Activated B cell treated with CpG ODN at 0.5 μM for 24 hours (primary cell): ENCODE measurements around the gene ZSCAN20. TPM values are rescaled to one million over a fixed set of nuclear protein-coding genes. Genes with fewer than 3 reads are reported as not detected.

Source experiments
- ATAC-seq: fragments of 200-7000 bp; cut with Tn5 transposase; one replicate; pipeline ENCODE4 v1.10.0; 2021; ENCODE audit warnings: low read depth, mild to moderate bottlenecking, moderate library complexity
- CTCF ChIA-PET: fragments of 350-600 bp; sonication (Branson Sonifier 250); formaldehyde crosslinking; loops from one replicate; lab custom pipeline; 2021; ENCODE audit warnings: antibody characterized with exemption; lab: Charles Lee
- POLR2A ChIA-PET: fragments of 350-600 bp; sonication (Branson Sonifier 250); formaldehyde crosslinking; loops from one replicate; lab custom pipeline; 2021; ENCODE audit warnings: antibody characterized with exemption; lab: Charles Lee
- DNase-seq: peaks from one replicate; pipeline ENCODE4 v3.0.0; 2022
- H3K27ac Mint-ChIP-seq: one replicate; pipeline ENCODE4 v1.8.0; 2020; ENCODE audit warnings: mixed read lengths
- H3K27me3 Mint-ChIP-seq: one replicate; pipeline ENCODE4 v1.8.0; 2021; ENCODE audit warnings: mixed read lengths
- H3K36me3 Mint-ChIP-seq: one replicate; pipeline ENCODE4 v1.8.0; 2021; ENCODE audit warnings: low read depth, mixed read lengths
- H3K4me1 Mint-ChIP-seq: one replicate; pipeline ENCODE4 v1.8.0; 2021; ENCODE audit warnings: mixed read lengths
- H3K4me3 Mint-ChIP-seq: one replicate; pipeline ENCODE4 v1.8.0; 2020; ENCODE audit warnings: mild to moderate bottlenecking, mixed read lengths
- H3K9me3 Mint-ChIP-seq: one replicate; pipeline ENCODE4 v1.8.0; 2020; ENCODE audit warnings: mixed read lengths
- CTCF ChIP-seq: fragments of 200-600 bp; IDR thresholded peaks from one replicate; pipeline ENCODE4 v1.8.0; 2022; ENCODE audit warnings: antibody characterized with exemption, mild to moderate bottlenecking
- intact Hi-C: fragments of 100-400 bp; cut with micrococcal nuclease; formaldehyde crosslinking; loops from one replicate; pipeline ENCODE4 v1.15.1; 2024
- total RNA-seq: library from RNA; stranded (reverse); gene quantifications from 2 replicates; pipeline ENCODE4 v1.2.3, GENCODE V29; 2022

ZSCAN20 gene
- total RNA-seq, 1 donor from 2014 or later: 3.6 TPM

GRCh38 chr1:33455539-33456501 is 16.6 kb upstream of the ZSCAN20 start:
- intact Hi-C loops: loop anchor here (5.0 kb wide), 1 partner anchor 89 kb away; no protein-coding TSS in a partner anchor
- CTCF ChIA-PET: interaction anchor here (1.0 to 2.4 kb wide), 5 partner anchors 11 to 162 kb away, joined by 3 to 6 read pairs (median 3); no protein-coding TSS in a partner anchor
- POLR2A ChIA-PET: no interaction called here
- ATAC-seq: peak; percentile 88
- Mint-ChIP-seq H3K36me3 (no peaks in the 10 kb centered on the region), H3K9me3 (no peaks in the 10 kb centered on the region), H3K27me3 (no peaks in the 10 kb centered on the region), H3K27ac (no peak overlapping the region), H3K4me1 (peaks cover 27% of the 10 kb centered on the region), H3K4me3 (no peak overlapping the region)
- no peak for TF ChIP-seq CTCF
- DNase-seq: no peak

- ChIA-PET CTCF (interaction anchor here (1.0 to 2.4 kb wide), 3 partner anchors 11 to 161 kb away, joined by 3 to 6 read pairs (median 5); no protein-coding TSS in a partner anchor), POLR2A (no interaction called here)
- Mint-ChIP-seq H3K9me3 (no peaks in the 10 kb centered on the region), H3K27ac (no peak overlapping the region), H3K4me3 (no peak overlapping the region), H3K36me3 (no peaks in the 10 kb centered on the region), H3K4me1 (peaks cover 34% of the 10 kb centered on the region), H3K27me3 (no peaks in the 10 kb centered on the region)
- TF ChIP-seq CTCF: no peak
- no peak for ATAC-seq
- intact Hi-C loops: loop anchor here (5.0 kb wide), 1 partner anchor 89 kb away; no protein-coding TSS in a partner anchor
- DNase-seq: no peak
Observed at GRCh38 chr1:33456502-33456886, 16.0 kb upstream of the ZSCAN20 start.

GRCh38 chr1:33459691-33460090 is 12.8 kb upstream of the ZSCAN20 start:
- intact Hi-C loops: loop anchor here (2.0 to 5.0 kb wide), 2 partner anchors 29 to 92 kb away; partner anchors contain the start of gene PHC2
- ChIA-PET POLR2A (no interaction called here), CTCF (interaction anchor here (1.2 to 2.5 kb wide), 3 partner anchors 10 to 164 kb away, joined by 5 to 10 read pairs (median 7); no protein-coding TSS in a partner anchor)
- Mint-ChIP-seq H3K4me1 (peaks cover 56% of the 10 kb centered on the region), H3K36me3 (no peaks in the 10 kb centered on the region), H3K4me3 (peak overlapping the region; percentile 19), H3K27ac (peak overlapping the region; percentile 75), H3K27me3 (no peaks in the 10 kb centered on the region), H3K9me3 (no peaks in the 10 kb centered on the region)
- no peak for TF ChIP-seq CTCF
- ATAC-seq: no peak
- DNase-seq: no peak

GRCh38 chr1:33460144-33460543 is 12.3 kb upstream of the ZSCAN20 start:
- CTCF ChIA-PET: interaction anchor here (1.2 to 2.5 kb wide), 3 partner anchors 10 to 165 kb away, joined by 5 to 10 read pairs (median 7); no protein-coding TSS in a partner anchor
- no peaks in the 10 kb centered on the region for H3K27me3 Mint-ChIP-seq
- POLR2A ChIA-PET: interaction anchor here (0.5 to 1.4 kb wide), 2 partner anchors 96 to 333 kb away, joined by 3 to 4 read pairs; no protein-coding TSS in a partner anchor

More at GRCh38 chr1:33460144-33460543, 12.3 kb upstream of the ZSCAN20 start:
- ATAC-seq (no peak), DNase-seq (no peak)
- no peak for TF ChIP-seq CTCF
- Mint-ChIP-seq H3K27ac (peak overlapping the region; percentile 75), H3K9me3 (no peaks in the 10 kb centered on the region), H3K36me3 (no peaks in the 10 kb centered on the region), H3K4me3 (peak overlapping the region; percentile 19), H3K4me1 (peaks cover 56% of the 10 kb centered on the region)
- intact Hi-C loops: loop anchor here (2.0 kb wide), 1 partner anchor 29 kb away; the partner anchor contains the start of gene PHC2
